ENCODE data around the gene FRMD4A.

FRMD4A gene

GRCh38 chr10:13700473-13701144 is 630.1 kb downstream of the FRMD4A start:
- DNase-seq (ENCODE audit: low read depth), result no peak

- no peak for DNase-seq (ENCODE audit: low read depth)
Measured at GRCh38 chr10:13699216-13699615, 631.5 kb downstream of the FRMD4A start.

GRCh38 chr10:13698217-13698616 is 632.5 kb downstream of the FRMD4A start:
- no peak for DNase-seq (ENCODE audit: low read depth)

GRCh38 chr10:13696071-13696470 is 634.7 kb downstream of the FRMD4A start:
- DNase-seq (ENCODE audit: low read depth), result no peak

- DNase-seq (ENCODE audit: low read depth), result no peak
Measured at GRCh38 chr10:13695588-13695987, 635.1 kb downstream of the FRMD4A start.

- no peak for DNase-seq (ENCODE audit: low read depth)
Measured at GRCh38 chr10:13693783-13694700, 636.7 kb downstream of the FRMD4A start.

- no peak for DNase-seq (ENCODE audit: low read depth)
Measured at GRCh38 chr10:13690281-13690825, 640.4 kb downstream of the FRMD4A start.

GRCh38 chr10:13686331-13686752 is 644.4 kb downstream of the FRMD4A start:
- no peak for DNase-seq (ENCODE audit: low read depth)

- no peak for DNase-seq (ENCODE audit: low read depth)
Measured at GRCh38 chr10:13685885-13686284, 644.8 kb downstream of the FRMD4A start.

GRCh38 chr10:13684806-13685482 is 645.8 kb downstream of the FRMD4A start:
- no peak for DNase-seq (ENCODE audit: low read depth)

GRCh38 chr10:13684252-13684791 is 646.4 kb downstream of the FRMD4A start:
- DNase-seq (ENCODE audit: low read depth), result no peak

GRCh38 chr10:13683017-13683416 is 647.7 kb downstream of the FRMD4A start:
- DNase-seq (ENCODE audit: low read depth), result no peak

GRCh38 chr10:13681960-13682359 is 648.8 kb downstream of the FRMD4A start:
- DNase-seq (ENCODE audit: low read depth), result no peak

- no peak for DNase-seq (ENCODE audit: low read depth)
Measured at GRCh38 chr10:13681528-13681927, 649.2 kb downstream of the FRMD4A start.

- DNase-seq (ENCODE audit: low read depth), result no peak
Measured at GRCh38 chr10:13681095-13681494, 649.6 kb downstream of the FRMD4A start.

- no peak for DNase-seq (ENCODE audit: low read depth)
Measured at GRCh38 chr10:13678101-13678843, 652.5 kb downstream of the FRMD4A start.

GRCh38 chr10:13674645-13675588 is 655.8 kb downstream of the FRMD4A start:
- no peak for DNase-seq (ENCODE audit: low read depth)

- no peak for DNase-seq (ENCODE audit: low read depth)
Measured at GRCh38 chr10:13673156-13673555, 657.6 kb downstream of the FRMD4A start.

- no peak for DNase-seq (ENCODE audit: low read depth)
Measured at GRCh38 chr10:13672548-13672947, 658.2 kb downstream of the FRMD4A start.

- DNase-seq (ENCODE audit: low read depth), result no peak
Measured at GRCh38 chr10:13671904-13672303, 658.8 kb downstream of the FRMD4A start.

All from activated T-helper 9 cell treated with anti-CD3 and anti-CD28 coated beads, Interleukin-2, amount 50 U/mL, for 16 hours (primary cell).